C4-2B (cell line): ENCODE data around the gene ZNF669.

Experiments
- H3K27ac ChIP-seq: fragments of 450-650 bp; 2 replicates; pipeline ENCODE4 v1.5.1; 2017
- ZFX ChIP-seq: fragments of 450-650 bp; IDR thresholded peaks from 2 replicates; pipeline ENCODE4 v1.6.1; 2017
- TF ChIP-seq, protein P1 (sequence below): fragments of 450-650 bp; conservative IDR thresholded peaks from 2 replicates; pipeline ENCODE4 v1.5.1; 2017; ENCODE audit warnings: mild to moderate bottlenecking

Gene ZNF669

DNA sequence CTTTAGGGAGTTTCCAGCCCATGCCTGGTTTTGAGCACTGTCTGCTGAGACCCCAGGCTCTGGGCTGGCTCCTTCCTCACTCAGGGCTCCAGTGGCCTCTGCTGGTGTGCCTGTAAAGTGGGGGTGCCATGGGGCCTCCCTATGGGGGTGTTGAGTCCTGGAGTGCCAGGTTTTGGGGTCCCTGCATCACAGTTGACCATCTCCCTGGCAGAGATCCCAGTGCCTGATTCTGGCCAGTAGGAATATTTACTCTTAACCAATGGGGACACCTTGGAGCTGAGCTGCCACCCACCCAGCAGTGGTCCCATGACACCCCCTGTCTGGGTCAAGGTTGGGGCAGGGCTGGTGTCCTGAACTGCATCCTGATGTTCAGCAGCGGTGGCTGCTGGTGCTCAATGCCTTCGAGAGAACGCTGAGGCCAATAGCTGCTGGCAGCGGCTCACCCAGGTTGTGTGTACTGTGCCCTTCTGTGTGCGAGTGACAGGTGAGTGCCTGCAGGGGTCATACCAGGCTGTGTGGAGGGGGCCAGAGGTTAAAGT lies 9.6 kb upstream of the ZNF669 start:
- TF ChIP-seq ZFX: no peak
- TF ChIP-seq, protein P1, sequence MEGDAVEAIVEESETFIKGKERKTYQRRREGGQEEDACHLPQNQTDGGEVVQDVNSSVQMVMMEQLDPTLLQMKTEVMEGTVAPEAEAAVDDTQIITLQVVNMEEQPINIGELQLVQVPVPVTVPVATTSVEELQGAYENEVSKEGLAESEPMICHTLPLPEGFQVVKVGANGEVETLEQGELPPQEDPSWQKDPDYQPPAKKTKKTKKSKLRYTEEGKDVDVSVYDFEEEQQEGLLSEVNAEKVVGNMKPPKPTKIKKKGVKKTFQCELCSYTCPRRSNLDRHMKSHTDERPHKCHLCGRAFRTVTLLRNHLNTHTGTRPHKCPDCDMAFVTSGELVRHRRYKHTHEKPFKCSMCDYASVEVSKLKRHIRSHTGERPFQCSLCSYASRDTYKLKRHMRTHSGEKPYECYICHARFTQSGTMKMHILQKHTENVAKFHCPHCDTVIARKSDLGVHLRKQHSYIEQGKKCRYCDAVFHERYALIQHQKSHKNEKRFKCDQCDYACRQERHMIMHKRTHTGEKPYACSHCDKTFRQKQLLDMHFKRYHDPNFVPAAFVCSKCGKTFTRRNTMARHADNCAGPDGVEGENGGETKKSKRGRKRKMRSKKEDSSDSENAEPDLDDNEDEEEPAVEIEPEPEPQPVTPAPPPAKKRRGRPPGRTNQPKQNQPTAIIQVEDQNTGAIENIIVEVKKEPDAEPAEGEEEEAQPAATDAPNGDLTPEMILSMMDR: no peak
- no peak overlapping the region for H3K27ac ChIP-seq

DNA sequence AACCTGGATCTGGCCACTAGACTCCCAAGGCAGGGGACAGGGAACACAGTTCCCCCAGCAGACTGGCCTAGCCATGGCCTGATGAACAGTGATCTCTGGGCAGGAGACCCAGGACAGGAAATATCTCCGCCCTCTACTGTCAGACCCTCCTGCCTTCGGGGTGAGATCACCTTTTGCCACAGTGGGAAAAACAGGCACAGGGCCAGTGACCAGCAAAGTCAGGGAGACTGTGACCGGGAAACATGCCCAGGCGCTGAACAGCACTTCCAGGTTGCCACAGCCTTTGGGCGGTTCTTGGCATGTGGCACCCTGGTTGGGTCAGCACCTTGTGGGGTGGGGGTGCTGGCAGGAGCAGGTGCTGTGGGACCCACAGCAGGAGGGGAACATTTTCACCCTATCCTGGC lies 8.9 kb upstream of the ZNF669 start:
- no peak for TF ChIP-seq ZFX
- TF ChIP-seq, protein P1: no peak
- no peak overlapping the region for H3K27ac ChIP-seq

DNA sequence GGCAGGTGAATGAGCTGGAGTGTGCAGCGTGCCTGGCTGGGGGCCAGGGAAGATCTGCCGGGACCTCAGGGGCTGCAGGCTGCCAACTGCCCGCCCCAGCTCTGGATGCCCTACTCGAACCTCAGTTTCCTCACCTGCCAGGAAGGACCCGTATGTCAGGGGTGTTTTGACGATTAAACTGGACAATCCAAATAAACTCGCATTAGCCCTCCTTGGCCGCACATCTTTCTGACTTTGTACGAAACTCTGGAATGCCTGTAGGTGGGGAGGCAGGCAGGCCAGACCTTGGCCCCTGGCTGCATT lies 8.3 kb upstream of the ZNF669 start:
- H3K27ac ChIP-seq: no peak overlapping the region
- TF ChIP-seq ZFX: no peak
- TF ChIP-seq, protein P1: no peak

DNA sequence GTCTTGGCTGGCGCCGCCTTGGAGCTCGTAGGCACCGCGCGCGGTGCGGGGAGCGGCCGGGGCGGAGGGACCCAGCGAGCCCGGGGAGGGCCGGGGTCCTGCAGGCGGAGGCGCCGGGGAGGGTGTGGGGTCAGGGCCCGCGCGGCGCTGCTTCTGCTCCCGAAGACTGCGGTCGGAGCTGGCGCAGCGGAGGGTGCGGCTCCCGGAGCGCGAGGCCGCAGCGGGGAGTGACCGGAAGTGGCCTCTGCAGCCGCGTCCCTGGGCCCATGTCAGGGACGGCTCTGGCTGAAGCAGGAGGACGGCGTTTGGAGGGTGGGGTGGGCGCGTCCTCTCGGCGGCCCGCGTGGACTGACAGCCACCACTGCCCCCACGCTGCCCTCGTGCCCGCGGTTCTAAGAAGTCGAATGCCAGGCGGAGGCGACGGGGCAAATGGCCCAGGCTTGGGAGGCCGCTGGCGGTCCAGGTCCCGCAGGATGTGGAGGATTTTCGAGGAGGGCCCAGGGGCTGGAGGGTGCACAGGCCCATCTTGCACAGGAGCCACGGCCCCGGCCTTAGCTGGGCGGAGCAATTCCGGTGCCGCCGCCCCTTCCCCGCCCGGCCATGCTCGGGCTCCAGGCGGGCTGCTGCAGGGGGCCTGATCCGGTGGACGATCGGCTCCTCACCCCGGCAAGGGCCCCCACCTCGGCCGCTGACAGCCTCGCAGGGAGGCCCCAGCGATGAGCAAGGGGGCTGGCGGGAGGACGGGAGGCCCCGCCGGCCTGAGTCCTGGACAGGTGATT lies 7.7 kb upstream of the ZNF669 start:
- TF ChIP-seq, protein P1: no peak
- no peak for TF ChIP-seq ZFX
- H3K27ac ChIP-seq: no peak overlapping the region; the same call in 1 of the 2 replicates

DNA sequence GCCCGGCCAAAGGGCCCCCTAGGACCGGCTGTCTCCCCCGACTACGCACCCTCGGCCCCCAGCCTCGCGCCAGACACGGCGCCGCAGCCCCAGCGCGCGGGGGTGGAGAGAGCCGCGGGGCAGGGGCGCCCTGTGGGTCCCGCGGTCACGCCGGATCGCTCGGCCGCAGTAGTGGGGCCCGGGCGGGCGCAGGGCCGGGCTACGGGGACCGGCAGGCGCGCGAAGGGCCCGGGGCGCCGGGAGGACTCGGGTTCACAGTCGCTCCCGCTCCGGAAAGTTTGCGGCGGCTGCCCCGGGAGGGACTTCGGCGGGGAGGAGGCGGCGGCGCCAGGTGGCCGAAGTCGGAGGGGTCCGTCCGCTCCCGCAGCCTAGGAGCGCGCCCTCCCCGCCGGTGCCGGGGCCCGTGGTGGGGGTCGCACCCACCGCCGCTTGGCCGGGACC lies 7.1 kb upstream of the ZNF669 start:
- H3K27ac ChIP-seq: no peak overlapping the region; the same call in 1 of the 2 replicates
- no peak for TF ChIP-seq ZFX
- TF ChIP-seq, protein P1: no peak

DNA sequence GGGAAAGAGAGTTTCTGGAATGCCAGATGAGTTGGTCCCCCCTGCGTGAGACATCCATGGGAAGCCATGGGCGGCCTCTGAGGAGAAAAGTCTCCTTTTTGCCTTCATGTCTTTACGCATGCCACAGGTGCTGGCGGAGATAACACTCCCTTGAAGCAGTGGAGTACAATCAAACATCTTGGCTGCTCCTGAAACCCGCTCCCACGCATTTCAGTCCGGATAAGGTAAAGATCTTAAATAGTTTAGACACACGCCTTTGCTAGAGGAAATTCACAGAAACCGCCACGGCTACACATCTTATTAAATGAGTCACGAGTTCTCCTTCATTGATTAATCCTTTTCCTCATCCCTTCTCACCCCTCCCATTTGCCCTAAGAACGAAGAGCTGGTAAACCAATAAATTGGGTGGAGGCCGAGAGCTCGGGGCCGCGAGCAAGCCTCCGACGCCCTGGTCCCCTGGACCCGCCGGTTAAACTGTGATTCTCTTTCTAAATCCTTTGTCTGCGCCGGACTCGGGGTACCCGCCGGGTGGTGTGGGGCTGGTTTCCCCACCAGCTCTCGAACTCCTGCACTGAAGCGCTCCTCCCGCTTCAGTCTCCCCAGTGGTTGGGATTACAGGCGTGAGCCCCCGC lies 6.6 kb upstream of the ZNF669 start:
- TF ChIP-seq ZFX: no peak
- TF ChIP-seq, protein P1: no peak
- H3K27ac ChIP-seq: no peak overlapping the region

DNA sequence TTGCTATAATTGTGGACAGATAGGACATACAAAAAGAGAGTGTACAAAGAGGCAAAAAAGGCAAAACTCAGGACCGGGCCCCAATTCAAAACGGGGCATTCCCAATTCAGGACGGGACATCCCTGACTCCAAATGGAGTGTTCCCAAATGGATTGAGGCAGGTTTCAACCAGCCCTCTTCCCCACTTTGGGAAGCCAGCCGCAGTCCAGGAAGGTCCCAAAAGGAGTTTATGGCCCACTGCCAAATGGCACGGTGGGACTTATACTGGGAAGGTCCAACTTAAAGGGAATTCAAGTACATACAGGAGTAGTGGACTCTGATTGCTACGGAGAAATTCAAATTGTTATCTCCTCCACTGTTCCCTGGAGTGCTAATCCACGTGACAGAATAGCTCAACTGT lies 3.5 kb upstream of the ZNF669 start:
- H3K27ac ChIP-seq: no peak overlapping the region

More for the DNA sequence above, 3.5 kb upstream of the ZNF669 start:
- no peak for TF ChIP-seq ZFX
- TF ChIP-seq, protein P1: no peak
